HG03135 (cell line): Measurements from ENCODE around the gene APOM.

Experiments
- ATAC-seq: cut with Tn5 transposase; IDR thresholded peaks from one replicate; pipeline ENCODE4 v1.9.1; 2021; ENCODE audit warnings: mild to moderate bottlenecking, moderate library complexity; ENCODE audit not compliant: unreplicated experiment

APOM gene

GRCh38 chr6:31630177-31630934, 25.3 kb upstream of the APOM start:
- ATAC-seq = no peak

GRCh38 chr6:31631209-31631608, 24.5 kb upstream of the APOM start:
- ATAC-seq = no peak

- no peak for ATAC-seq
Measured at GRCh38 chr6:31631681-31632278, 23.9 kb upstream of the APOM start.

GRCh38 chr6:31632279-31632946, 23.3 kb upstream of the APOM start:
- ATAC-seq = no peak

GRCh38 chr6:31633447-31633846, 22.2 kb upstream of the APOM start:
- ATAC-seq = no peak

GRCh38 chr6:31634131-31634530, 21.6 kb upstream of the APOM start:
- ATAC-seq = no peak

- no peak for ATAC-seq
Measured at GRCh38 chr6:31634969-31635575, 20.6 kb upstream of the APOM start.

GRCh38 chr6:31636698-31637596, 18.7 kb upstream of the APOM start:
- ATAC-seq = no peak

- no peak for ATAC-seq
Measured at GRCh38 chr6:31639043-31639442, 16.7 kb upstream of the APOM start.

GRCh38 chr6:31639449-31639861, 16.2 kb upstream of the APOM start:
- ATAC-seq = no peak

GRCh38 chr6:31640612-31641011, 15.1 kb upstream of the APOM start:
- no peak for ATAC-seq

- ATAC-seq = no peak
Measured at GRCh38 chr6:31641370-31641769, 14.3 kb upstream of the APOM start.

GRCh38 chr6:31642798-31643570, 12.7 kb upstream of the APOM start:
- ATAC-seq = no peak

- ATAC-seq = no peak
Measured at GRCh38 chr6:31643818-31644454, 11.8 kb upstream of the APOM start.

GRCh38 chr6:31645325-31645724, 10.4 kb upstream of the APOM start:
- ATAC-seq = no peak

GRCh38 chr6:31651602-31652191, 4.0 kb upstream of the APOM start:
- peak; percentile 27 for ATAC-seq

- peak; percentile 71 for ATAC-seq
Measured at GRCh38 chr6:31652925-31653724, 2.6 kb upstream of the APOM start.
